Mucosa of rectum (tissue), 2 donors: ENCODE data around the gene RNF146.

Experiments
- H3K27ac ChIP-seq, 2 donors: one replicate each; pipeline ENCODE4 v1.7.0; 2013; ENCODE audit warnings: inconsistent platforms in 2 of 2, low read depth in 2 of 2, low read length in 2 of 2
- H3K27me3 ChIP-seq, 2 donors: one replicate each; pipeline ENCODE4 v1.7.0; 2013; ENCODE audit warnings: low read length in 2 of 2; ENCODE audit not compliant: control insufficient read depth in 2 of 2, insufficient read depth in 2 of 2
- H3K36me3 ChIP-seq, 2 donors: one replicate each; pipeline ENCODE4 v1.7.0; 2013; ENCODE audit warnings: low read length in 2 of 2; ENCODE audit not compliant: control insufficient read depth in 2 of 2, insufficient read depth in 2 of 2
- H3K4me1 ChIP-seq, 2 donors: one replicate each; pipeline ENCODE4 v1.7.0; 2013; ENCODE audit warnings: low read length in 2 of 2, mild to moderate bottlenecking in 1 of 2; ENCODE audit not compliant: control insufficient read depth in 2 of 2, insufficient read depth in 2 of 2
- H3K4me3 ChIP-seq, 2 donors: one replicate each; pipeline ENCODE4 v1.7.0; 2013; ENCODE audit warnings: low read length in 2 of 2
- H3K9ac ChIP-seq, 2 donors: one replicate each; pipeline ENCODE4 v1.7.0; 2013; ENCODE audit warnings: low read length in 2 of 2, low read depth in 1 of 2, mild to moderate bottlenecking in 1 of 2
- H3K9me3 ChIP-seq, 2 donors: one replicate each; pipeline ENCODE4 v1.7.0; 2013; ENCODE audit warnings: low read length in 2 of 2; ENCODE audit not compliant: control insufficient read depth in 2 of 2
- donor health status: healthy.
- donor health status: Normal muscosa, but diverticular disease.

Gene RNF146

DNA sequence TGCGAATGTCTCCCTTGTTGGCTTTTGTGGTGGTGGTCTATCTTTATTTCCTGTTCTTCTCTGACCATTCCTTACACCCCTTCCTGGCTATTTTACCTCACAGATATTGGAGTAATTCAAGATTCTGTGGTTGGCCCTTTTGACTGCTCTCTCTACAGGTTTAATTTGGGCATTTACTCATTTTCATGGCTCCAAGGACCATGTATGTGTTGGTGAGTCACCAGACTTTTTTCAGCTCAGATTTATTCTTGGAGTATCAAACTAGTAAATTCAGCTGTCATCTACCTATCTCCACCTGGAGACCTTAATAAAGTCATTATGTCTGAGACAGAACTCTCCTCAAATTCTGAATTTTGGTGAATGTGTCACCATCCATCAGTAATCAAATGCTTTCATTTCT lies 15.5 kb downstream of the RNF146 start:
- no peaks in the 10 kb centered on the region for H3K9me3 ChIP-seq
- H3K4me1 ChIP-seq, result no peaks in the 10 kb centered on the region
- peaks cover 30 to 35% of the 10 kb centered on the region in 2 donors for H3K36me3 ChIP-seq
- no peaks in the 10 kb centered on the region for H3K27me3 ChIP-seq
- H3K4me3 ChIP-seq, result no peak overlapping the region
- H3K9ac ChIP-seq, result no peak overlapping the region
- no peak overlapping the region for H3K27ac ChIP-seq

DNA sequence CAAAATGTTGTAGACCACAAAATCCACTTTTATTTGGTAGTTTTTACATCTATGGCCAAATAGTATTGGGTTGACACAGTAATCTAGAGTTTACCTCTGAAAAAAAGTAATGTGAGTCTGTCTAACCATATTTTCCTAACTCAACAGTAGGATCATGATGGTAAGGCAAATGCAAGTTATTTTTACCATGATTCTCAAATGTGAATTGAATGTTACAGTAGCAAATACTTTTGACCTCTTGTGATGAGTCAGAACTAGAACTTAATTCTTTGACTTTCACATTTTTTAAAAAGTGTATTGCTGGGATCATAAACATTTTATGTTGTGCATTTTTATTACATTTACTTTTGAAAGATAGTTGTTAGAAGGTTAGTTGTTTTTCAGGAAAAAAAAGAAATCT lies 22.0 kb downstream of the RNF146 start:
- Histone ChIP-seq H3K4me3 (no peak overlapping the region), H3K36me3 (peaks cover 20 to 32% of the 10 kb centered on the region in 2 donors), H3K27me3 (no peaks in the 10 kb centered on the region), H3K27ac (no peak overlapping the region), H3K4me1 (no peaks in the 10 kb centered on the region), H3K9me3 (no peaks in the 10 kb centered on the region), H3K9ac (no peak overlapping the region)

DNA sequence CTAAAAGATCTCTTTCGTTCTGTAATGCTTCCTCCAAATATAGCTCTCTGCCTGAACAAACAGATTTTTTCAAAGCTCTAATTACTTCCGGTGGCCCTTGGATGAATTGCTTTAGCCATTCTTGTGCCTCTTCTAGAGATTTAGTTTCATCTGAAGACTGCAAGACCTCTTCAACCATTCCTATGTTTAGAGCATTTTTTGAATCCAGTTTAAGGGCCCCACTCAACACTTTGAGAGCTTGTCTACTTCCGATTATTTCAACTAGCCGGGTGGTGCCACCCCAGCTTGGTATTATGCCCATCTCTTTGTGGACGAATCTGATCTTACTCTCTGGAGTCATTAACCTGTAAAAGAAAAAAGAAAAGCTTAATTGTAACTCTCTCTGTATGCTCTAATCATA lies 23.3 kb downstream of the RNF146 start:
- H3K4me1 ChIP-seq, result no peaks in the 10 kb centered on the region
- no peaks in the 10 kb centered on the region for H3K9me3 ChIP-seq
- H3K4me3 ChIP-seq, result no peak overlapping the region
- H3K27me3 ChIP-seq, result no peaks in the 10 kb centered on the region
- H3K9ac ChIP-seq, result no peak overlapping the region
- H3K27ac ChIP-seq, result no peak overlapping the region
- peaks cover 18 to 28% of the 10 kb centered on the region in 2 donors for H3K36me3 ChIP-seq

DNA sequence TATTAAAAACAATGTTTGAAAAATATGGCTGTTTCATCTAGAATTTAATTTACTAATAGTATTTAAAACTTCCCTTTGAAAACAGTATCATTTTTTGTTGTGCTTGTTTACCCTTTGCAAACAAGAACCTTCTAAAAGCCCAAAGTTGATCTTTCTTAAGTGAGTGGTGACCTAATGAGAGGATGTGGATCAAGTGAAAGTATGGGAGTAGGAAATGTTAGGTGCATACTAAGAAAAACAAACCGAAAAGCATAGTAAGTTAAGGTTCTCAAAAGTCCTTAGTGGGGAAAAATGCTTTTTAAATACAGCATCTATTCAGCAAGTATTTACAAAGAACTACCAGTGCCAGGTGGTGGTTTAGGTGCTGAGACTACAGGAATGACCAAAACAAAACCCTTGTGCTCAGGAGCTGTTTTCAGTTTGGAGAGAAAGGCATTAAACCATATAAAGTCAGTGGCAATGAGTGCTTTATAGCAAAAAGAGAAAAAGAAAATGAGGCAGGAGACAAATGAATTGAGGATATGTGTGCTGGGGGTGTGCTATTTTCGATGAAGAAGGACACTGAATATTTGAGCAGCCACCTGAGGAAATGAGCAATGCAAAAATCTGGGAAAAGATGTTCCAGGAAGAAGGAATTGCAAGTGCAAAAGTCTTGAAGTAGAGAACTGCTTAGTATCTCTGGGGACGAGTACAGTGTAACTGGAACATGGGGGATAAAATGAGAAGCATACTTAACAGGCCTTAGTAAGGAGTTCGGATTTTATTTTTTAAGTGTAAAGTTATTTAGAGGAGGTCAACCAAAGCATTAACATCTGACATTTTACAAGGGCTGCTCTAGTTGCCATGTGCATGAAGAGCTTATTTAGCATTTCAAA lies 24.0 kb downstream of the RNF146 start:
- H3K27ac ChIP-seq, result no peak overlapping the region

DNA sequence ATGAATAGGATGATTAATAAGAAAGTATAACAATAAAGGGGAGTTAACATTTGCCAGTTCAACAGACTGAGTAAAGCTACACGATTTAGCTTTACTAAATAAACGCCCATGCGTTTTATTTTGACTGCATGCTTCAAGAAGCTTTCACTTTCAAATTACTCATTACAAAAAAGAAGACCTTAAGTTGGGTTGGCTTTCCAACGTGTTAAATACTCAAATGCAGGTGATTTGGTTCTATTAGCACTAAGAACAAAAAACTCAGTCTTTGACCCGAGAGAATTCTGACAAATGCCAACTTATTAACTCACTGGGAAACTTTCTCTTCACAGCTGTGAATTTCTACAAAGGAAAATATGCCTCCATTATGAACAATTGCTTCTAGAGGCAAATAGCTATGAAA lies 24.8 kb downstream of the RNF146 start:
- Histone ChIP-seq H3K27ac (no peak overlapping the region), H3K27me3 (no peaks in the 10 kb centered on the region), H3K9me3 (no peaks in the 10 kb centered on the region), H3K9ac (no peak overlapping the region), H3K4me1 (no peaks in the 10 kb centered on the region), H3K36me3 (peaks cover 14 to 20% of the 10 kb centered on the region in 2 donors), H3K4me3 (no peak overlapping the region)

More for the DNA sequence above, 24.0 kb downstream of the RNF146 start:
- Histone ChIP-seq H3K27me3 (no peaks in the 10 kb centered on the region), H3K4me3 (no peak overlapping the region), H3K9ac (no peak overlapping the region), H3K9me3 (no peaks in the 10 kb centered on the region), H3K4me1 (no peaks in the 10 kb centered on the region), H3K36me3 (peaks cover 15 to 26% of the 10 kb centered on the region in 2 donors)

DNA sequence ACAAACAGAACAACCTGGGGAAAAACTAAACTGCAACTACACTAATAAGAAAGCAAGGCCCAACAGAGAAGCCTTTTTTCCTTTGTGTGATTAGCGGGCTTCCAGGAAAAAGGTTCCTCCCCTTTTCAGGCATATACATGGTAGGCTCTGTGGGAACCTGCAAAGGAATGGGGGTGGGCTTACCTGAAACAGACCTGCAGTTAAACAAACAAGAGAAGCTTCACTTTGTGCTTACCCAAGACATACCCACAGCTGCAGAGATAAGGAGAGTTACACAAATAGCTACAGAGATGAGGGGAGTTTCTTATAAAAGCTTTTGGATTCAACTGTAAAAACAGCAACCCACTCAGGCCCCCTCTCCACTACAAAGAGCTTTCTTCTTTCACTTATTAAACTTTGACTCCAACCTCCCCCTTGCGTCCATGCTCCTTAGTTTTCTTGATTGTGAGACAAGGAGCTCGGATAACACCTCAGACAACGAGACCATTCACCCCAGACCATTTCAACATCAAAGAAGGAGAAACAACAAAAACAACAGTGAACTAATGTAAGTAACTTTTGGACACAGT lies 30.9 kb downstream of the RNF146 start:
- Histone ChIP-seq H3K9me3 (no peaks in the 10 kb centered on the region), H3K4me3 (no peak overlapping the region), H3K27ac (no peak overlapping the region), H3K27me3 (no peaks in the 10 kb centered on the region), H3K36me3 (peaks cover 0 to 7% of the 10 kb centered on the region in 2 donors), H3K4me1 (no peaks in the 10 kb centered on the region), H3K9ac (no peak overlapping the region)

DNA sequence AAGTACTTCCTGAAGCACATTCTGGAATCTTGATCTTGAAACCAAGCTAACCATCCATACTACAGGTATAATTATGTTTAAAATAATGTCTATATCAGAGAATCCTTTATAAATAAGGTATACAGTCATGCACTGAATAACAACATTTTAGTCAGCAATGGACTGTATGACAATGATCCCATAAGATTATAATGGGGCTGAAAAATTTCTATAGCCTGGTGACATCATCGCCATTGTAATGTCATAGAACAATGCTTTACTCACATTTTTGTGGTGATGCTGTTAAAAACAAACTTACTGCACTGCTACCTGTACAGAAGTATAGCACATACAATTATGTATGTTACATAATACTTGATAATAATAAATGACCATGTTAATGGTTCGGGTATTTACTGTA lies 31.8 kb downstream of the RNF146 start:
- peaks cover 0 to 7% of the 10 kb centered on the region in 2 donors for H3K36me3 ChIP-seq
- no peak overlapping the region for H3K9ac ChIP-seq
- H3K4me1 ChIP-seq, result no peaks in the 10 kb centered on the region
- H3K27me3 ChIP-seq, result no peaks in the 10 kb centered on the region
- H3K4me3 ChIP-seq, result no peak overlapping the region
- no peak overlapping the region for H3K27ac ChIP-seq
- H3K9me3 ChIP-seq, result no peaks in the 10 kb centered on the region

DNA sequence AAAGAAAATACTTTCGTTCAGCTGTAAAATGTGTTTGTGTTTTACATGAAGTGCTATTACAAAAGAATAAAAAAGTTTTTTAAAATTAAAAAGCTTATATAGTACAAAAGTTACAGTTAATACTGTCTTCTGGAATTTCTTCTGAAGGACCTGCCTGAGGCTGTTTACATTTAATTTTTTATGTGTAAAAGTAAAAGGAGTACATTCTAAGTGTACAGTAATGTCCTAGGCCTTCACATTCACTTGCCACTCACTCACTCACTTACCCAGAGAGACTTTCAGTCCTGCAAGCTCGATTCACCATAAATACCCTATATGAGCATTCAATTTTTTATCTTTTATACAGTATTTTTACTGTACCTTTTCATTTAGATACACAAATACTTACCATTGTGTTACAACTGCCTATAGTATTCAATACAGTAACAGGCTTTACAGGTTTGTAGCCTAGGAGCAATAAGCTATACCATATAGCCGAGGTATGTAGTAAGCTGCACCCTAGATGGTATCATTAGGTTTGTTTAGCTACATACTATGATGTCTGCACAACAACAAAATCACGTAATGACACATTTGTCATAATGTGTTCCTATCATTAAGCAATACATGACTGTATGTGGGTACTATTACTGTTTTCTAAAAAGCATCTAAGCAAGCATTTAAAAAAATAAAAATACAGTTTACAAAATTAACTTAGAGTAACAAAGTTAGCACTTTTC lies 33.0 kb downstream of the RNF146 start:
- H3K27ac ChIP-seq, result no peak overlapping the region
- H3K27me3 ChIP-seq, result no peaks in the 10 kb centered on the region
- H3K36me3 ChIP-seq, result peaks cover 0 to 7% of the 10 kb centered on the region in 2 donors
- H3K4me1 ChIP-seq, result no peaks in the 10 kb centered on the region
- H3K9ac ChIP-seq, result no peak overlapping the region
- H3K9me3 ChIP-seq, result no peaks in the 10 kb centered on the region
- no peak overlapping the region for H3K4me3 ChIP-seq

DNA sequence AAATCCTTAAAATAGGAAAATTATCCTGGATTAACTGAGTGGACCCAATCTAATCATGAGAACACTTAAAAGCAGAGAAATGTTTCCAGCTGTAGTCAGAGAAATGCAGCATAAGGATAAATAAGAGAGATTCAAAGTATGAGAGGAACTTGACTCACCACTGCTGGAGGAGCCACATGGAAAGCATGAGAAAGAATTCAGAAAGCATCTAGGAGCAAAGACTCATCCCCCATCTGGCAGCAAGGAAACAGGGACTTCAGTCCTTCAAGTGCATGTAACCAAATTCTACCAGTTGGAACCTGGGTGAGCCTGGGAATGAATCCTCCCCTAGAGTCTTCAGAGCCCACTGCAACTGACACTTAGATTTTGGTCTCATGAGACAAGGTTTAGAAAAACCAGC lies 33.7 kb downstream of the RNF146 start:
- Histone ChIP-seq H3K27ac (no peak overlapping the region), H3K27me3 (no peaks in the 10 kb centered on the region), H3K4me3 (no peak overlapping the region), H3K36me3 (peaks cover 0 to 7% of the 10 kb centered on the region in 2 donors), H3K9me3 (no peaks in the 10 kb centered on the region), H3K9ac (no peak overlapping the region), H3K4me1 (no peaks in the 10 kb centered on the region)

DNA sequence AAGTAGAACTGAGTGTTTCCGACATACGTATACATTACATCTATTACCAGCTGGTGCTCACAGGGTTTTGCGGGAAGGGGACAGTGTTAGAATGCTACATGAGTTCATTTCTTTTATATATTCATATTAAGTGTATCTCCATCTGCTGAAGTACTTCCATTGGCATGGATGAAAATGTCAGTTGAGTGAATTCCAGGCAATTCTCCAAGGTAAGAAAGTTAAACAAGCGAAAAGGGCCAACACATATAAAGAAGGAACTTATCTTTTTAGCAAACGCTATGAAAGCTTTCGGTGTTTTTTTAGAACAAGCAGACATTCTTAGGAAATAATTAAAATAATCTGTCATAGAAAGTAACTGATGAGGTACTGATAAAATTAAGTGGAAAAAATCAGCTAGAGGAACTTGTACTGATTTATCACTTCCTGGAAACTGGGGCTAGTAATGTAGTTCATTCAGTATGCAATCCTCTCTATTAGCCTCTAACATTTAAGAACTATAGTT lies 34.6 kb downstream of the RNF146 start:
- Histone ChIP-seq H3K36me3 (peaks cover 0 to 8% of the 10 kb centered on the region in 2 donors), H3K4me1 (no peaks in the 10 kb centered on the region), H3K4me3 (no peak overlapping the region), H3K27ac (no peak overlapping the region), H3K9ac (no peak overlapping the region), H3K9me3 (no peaks in the 10 kb centered on the region), H3K27me3 (no peaks in the 10 kb centered on the region)
